Neural progenitor cell (in vitro differentiated cells): Measurements from ENCODE around the gene PARPBP. TPM values are rescaled to one million over a fixed set of nuclear protein-coding genes. Genes with fewer than 3 reads are reported as not detected.
"Not testable (repeated sequence)": the region's sequence is repeated elsewhere in the genome, so short reads cannot be mapped to it uniquely, and the experiment has no call there.

ENCODE experiments used
- DNase-seq: peaks from one replicate; pipeline ENCODE4 v3.0.0-alpha.2; 2016; ENCODE audit warnings: low spot score
- H2AFZ ChIP-seq: fragments of 200-600 bp; sonication (generic); replicated peaks from 2 replicates; pipeline ENCODE4 v1.6.1; 2016; ENCODE audit warnings: antibody characterized with exemption
- H3F3A ChIP-seq: fragments of 200-600 bp; sonication (generic); 2 replicates; pipeline ENCODE4 v1.6.1; 2016; ENCODE audit warnings: antibody characterized with exemption, low read depth
- H3K27ac ChIP-seq: fragments of 200-600 bp; sonication (generic); 2 replicates; pipeline ENCODE4 v1.5.1; 2016; ENCODE audit warnings: mild to moderate bottlenecking
- H3K27me3 ChIP-seq: fragments of 200-600 bp; sonication (generic); 2 replicates; pipeline ENCODE4 v1.6.1; 2016; ENCODE audit warnings: mild to moderate bottlenecking, moderate library complexity
- H3K36me3 ChIP-seq: fragments of 200-600 bp; sonication (generic); 2 replicates; pipeline ENCODE4 v1.5.1; 2016
- H3K4me1 ChIP-seq: fragments of 200-600 bp; sonication (generic); 2 replicates; pipeline ENCODE4 v1.6.1; 2016; ENCODE audit warnings: mixed run types
- H3K4me2 ChIP-seq: fragments of 200-600 bp; sonication (generic); 2 replicates; pipeline ENCODE4 v1.6.1; 2016
- H3K4me3 ChIP-seq: fragments of 200-600 bp; sonication (generic); 2 replicates; pipeline ENCODE4 v1.5.1; 2016
- H3K79me2 ChIP-seq: fragments of 200-600 bp; sonication (generic); 2 replicates; pipeline ENCODE4 v1.6.1; 2016; ENCODE audit warnings: low read depth
- H3K9ac ChIP-seq: fragments of 200-600 bp; sonication (generic); 2 replicates; pipeline ENCODE4 v1.6.1; 2016
- H3K9me3 ChIP-seq: fragments of 200-600 bp; sonication (generic); 2 replicates; pipeline ENCODE4 v1.5.1; 2016; ENCODE audit warnings: low read depth
- H4K20me1 ChIP-seq: fragments of 200-600 bp; sonication (generic); 2 replicates; pipeline ENCODE4 v1.6.1; 2016; ENCODE audit warnings: low read depth
- H3K27ac Mint-ChIP-seq: 3 replicates; pipeline ENCODE4 v1.8.0; 2021; ENCODE audit warnings: mixed read lengths
- H3K27me3 Mint-ChIP-seq: 2 replicates; pipeline ENCODE4 v1.8.0; 2022; ENCODE audit warnings: low read depth, mild to moderate bottlenecking, inconsistent platforms, moderate library complexity, mixed read lengths; ENCODE audit not compliant: insufficient read depth
- H3K36me3 Mint-ChIP-seq: 3 replicates; pipeline ENCODE4 v1.8.0; 2021; ENCODE audit warnings: mixed read lengths
- H3K4me1 Mint-ChIP-seq: 3 replicates; pipeline ENCODE4 v1.8.0; 2021; ENCODE audit warnings: mixed read lengths
- H3K4me3 Mint-ChIP-seq: 3 replicates; pipeline ENCODE4 v1.8.0; 2021; ENCODE audit warnings: mild to moderate bottlenecking, moderate library complexity, mixed read lengths
- H3K9me3 Mint-ChIP-seq: 3 replicates; pipeline ENCODE4 v1.8.0; 2020; ENCODE audit warnings: mixed read lengths
- EZH2 ChIP-seq: fragments of 200-600 bp; sonication (generic); IDR thresholded peaks from 2 replicates; pipeline ENCODE4 v1.6.1; 2017; ENCODE audit warnings: antibody characterized with exemption, mild to moderate bottlenecking, moderate library complexity
- EZH2phosphoT487 ChIP-seq: fragments of 200-600 bp; sonication (generic); IDR thresholded peaks from 2 replicates; pipeline ENCODE4 v1.6.1; 2017; ENCODE audit warnings: antibody characterized with exemption
- small RNA-seq: library from RNA; depleted of rRNA; stranded (forward); fragments of <200 nt; gene quantifications from one replicate; pipeline ENCODE3, GENCODE V24; 2015
- total RNA-seq: library from RNA; depleted of rRNA; stranded (reverse); fragments of >200 nt; gene quantifications from 2 replicates; pipeline ENCODE4 v1.2.3, GENCODE V29; 2015; ENCODE audit warnings: low replicate concordance
- TF ChIP-seq, protein P1 (sequence below): fragments of 200-600 bp; sonication (generic); IDR thresholded peaks from 2 replicates; pipeline ENCODE4 v1.5.1; 2017; ENCODE audit warnings: antibody characterized with exemption, mild to moderate bottlenecking

Gene PARPBP
- total RNA-seq, 1 donor from 2014 or later = 79.8 TPM

DNA sequence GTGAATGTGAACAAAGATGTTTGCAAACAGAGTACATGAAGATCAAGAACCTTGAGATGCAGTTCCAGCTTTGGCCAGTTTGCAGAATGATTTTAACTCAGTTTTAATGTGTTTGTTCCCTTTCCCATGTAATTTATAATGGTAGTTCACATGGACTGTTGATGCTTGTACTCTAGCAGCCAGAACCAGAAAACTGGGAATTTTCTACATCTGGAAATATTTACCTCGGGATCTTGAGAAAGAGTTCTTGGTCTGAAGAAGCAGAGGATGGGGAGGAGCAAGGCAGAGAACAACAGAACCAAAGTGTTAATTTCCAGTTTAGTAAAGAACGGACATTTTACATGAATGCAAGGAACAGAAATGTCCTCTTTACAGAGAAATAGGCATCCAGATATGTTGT is 114.6 kb downstream of the PARPBP start:
- TF ChIP-seq EZH2phosphoT487 (no peak), EZH2 (no peak)
- TF ChIP-seq, protein P1, sequence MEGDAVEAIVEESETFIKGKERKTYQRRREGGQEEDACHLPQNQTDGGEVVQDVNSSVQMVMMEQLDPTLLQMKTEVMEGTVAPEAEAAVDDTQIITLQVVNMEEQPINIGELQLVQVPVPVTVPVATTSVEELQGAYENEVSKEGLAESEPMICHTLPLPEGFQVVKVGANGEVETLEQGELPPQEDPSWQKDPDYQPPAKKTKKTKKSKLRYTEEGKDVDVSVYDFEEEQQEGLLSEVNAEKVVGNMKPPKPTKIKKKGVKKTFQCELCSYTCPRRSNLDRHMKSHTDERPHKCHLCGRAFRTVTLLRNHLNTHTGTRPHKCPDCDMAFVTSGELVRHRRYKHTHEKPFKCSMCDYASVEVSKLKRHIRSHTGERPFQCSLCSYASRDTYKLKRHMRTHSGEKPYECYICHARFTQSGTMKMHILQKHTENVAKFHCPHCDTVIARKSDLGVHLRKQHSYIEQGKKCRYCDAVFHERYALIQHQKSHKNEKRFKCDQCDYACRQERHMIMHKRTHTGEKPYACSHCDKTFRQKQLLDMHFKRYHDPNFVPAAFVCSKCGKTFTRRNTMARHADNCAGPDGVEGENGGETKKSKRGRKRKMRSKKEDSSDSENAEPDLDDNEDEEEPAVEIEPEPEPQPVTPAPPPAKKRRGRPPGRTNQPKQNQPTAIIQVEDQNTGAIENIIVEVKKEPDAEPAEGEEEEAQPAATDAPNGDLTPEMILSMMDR = no peak
- H3K9me3 ChIP-seq = peaks cover under 1% of the 10 kb centered on the region
- Mint-ChIP-seq H3K27me3 (no peaks in the 10 kb centered on the region), H3K27ac (no peak overlapping the region), H3K4me1 (no peaks in the 10 kb centered on the region), H3K36me3 (no peaks in the 10 kb centered on the region), H3K4me3 (no peak overlapping the region), H3K9me3 (peaks cover 4% of the 10 kb centered on the region)
- no peaks in the 10 kb centered on the region for H3F3A ChIP-seq
- H3K27me3 ChIP-seq = no peaks in the 10 kb centered on the region
- no peak overlapping the region for H3K9ac ChIP-seq
- no peak for DNase-seq
- no peak overlapping the region for H3K4me2 ChIP-seq
- H2AFZ ChIP-seq = no peak overlapping the region
- no peaks in the 10 kb centered on the region for H3K79me2 ChIP-seq
- no peaks in the 10 kb centered on the region for H3K4me1 ChIP-seq
- no peaks in the 10 kb centered on the region for H3K36me3 ChIP-seq
- no peak overlapping the region for H3K4me3 ChIP-seq
- H4K20me1 ChIP-seq = no peaks in the 10 kb centered on the region
- H3K27ac ChIP-seq = no peak overlapping the region

DNA sequence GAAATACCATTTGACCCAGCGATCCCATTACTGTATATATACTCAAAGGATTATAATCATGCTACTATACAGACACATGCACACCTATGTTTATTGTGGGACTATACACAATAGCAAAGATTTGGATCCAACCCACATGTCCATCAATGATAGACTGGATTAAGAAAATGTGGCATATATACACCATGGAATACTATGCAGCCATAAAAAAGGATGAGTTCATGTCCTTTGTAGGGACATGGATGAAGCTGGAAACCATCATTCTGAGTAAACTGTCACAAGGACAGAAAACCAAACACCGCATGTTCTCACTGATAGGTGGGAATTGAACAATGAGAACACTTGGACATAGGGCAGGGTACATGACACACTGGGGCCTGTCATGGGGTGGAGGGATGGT is 120.9 kb downstream of the PARPBP start:
- not testable (repeated sequence) for H3K27ac ChIP-seq, H3K4me1 Mint-ChIP-seq, H3K9ac ChIP-seq, DNase-seq, H3K4me3 Mint-ChIP-seq, H3K4me1 ChIP-seq, H3K27ac Mint-ChIP-seq, H3K79me2 ChIP-seq, H4K20me1 ChIP-seq, H3K27me3 ChIP-seq, H3K4me2 ChIP-seq, H3K9me3 ChIP-seq, H3K4me3 ChIP-seq, H3K27me3 Mint-ChIP-seq, H3K36me3 Mint-ChIP-seq, H3F3A ChIP-seq, H3K36me3 ChIP-seq, H2AFZ ChIP-seq
- peaks cover 17% of the 10 kb centered on the region for H3K9me3 Mint-ChIP-seq

Small RNA genes within 50 kb of the gene (small RNA-seq; reads per million reads assigned to genes)
- gene RN7SL793P = not detected

Other genes starting within 250 kb of the PARPBP start
- 1.2 and 1.3 TPM in 2 replicates for gene DRAM1, start 242.6 kb upstream of the PARPBP start, total RNA-seq
- 28.5 and 35.9 TPM in 2 replicates for gene WASHC3, start 58.2 kb upstream of the PARPBP start, total RNA-seq
- gene NUP37, start 69 bp upstream of the PARPBP start, total RNA-seq = 72.8 and 141 TPM in 2 replicates
- not detected in 2 replicates for gene PMCH, start 77.7 kb downstream of the PARPBP start, total RNA-seq